Hepatocyte (in vitro differentiated cells): Measurements from ENCODE around the gene PRR5. TPM values are rescaled to one million over a fixed set of nuclear protein-coding genes. Genes with fewer than 3 reads are reported as not detected.

Experiments
- DNase-seq: peaks from one replicate; pipeline ENCODE4 v3.0.0-alpha.2; 2016; ENCODE audit warnings: low spot score
- H2AFZ ChIP-seq: fragments of 200-600 bp; sonication (generic); 2 replicates; pipeline ENCODE4 v1.6.0; 2016; ENCODE audit warnings: antibody characterized with exemption, mild to moderate bottlenecking
- H3K27ac ChIP-seq: fragments of 200-600 bp; sonication (generic); 2 replicates; pipeline ENCODE4 v1.5.1; 2016; ENCODE audit warnings: mild to moderate bottlenecking
- H3K27me3 ChIP-seq: fragments of 200-600 bp; sonication (generic); 2 replicates; pipeline ENCODE4 v1.6.1; 2016
- H3K36me3 ChIP-seq: fragments of 200-600 bp; sonication (generic); replicated peaks from 2 replicates; pipeline ENCODE4 v1.5.1; 2016; ENCODE audit warnings: low read depth; ENCODE audit not compliant: insufficient read depth
- H3K4me1 ChIP-seq: fragments of 200-600 bp; sonication (generic); 2 replicates; pipeline ENCODE4 v1.5.1; 2016; ENCODE audit warnings: mild to moderate bottlenecking, moderate library complexity; ENCODE audit not compliant: insufficient read depth
- H3K4me2 ChIP-seq: fragments of 200-600 bp; sonication (generic); 2 replicates; pipeline ENCODE4 v1.6.0; 2016
- H3K4me3 ChIP-seq: fragments of 200-600 bp; sonication (generic); 2 replicates; pipeline ENCODE4 v1.5.1; 2016; ENCODE audit warnings: mild to moderate bottlenecking
- H3K79me2 ChIP-seq: fragments of 200-600 bp; sonication (generic); 2 replicates; pipeline ENCODE4 v1.6.0; 2017; ENCODE audit warnings: mild to moderate bottlenecking
- H3K9me2 ChIP-seq: fragments of 200-600 bp; sonication (generic); replicated peaks from 2 replicates; pipeline ENCODE4 v1.6.0; 2017; ENCODE audit warnings: mild to moderate bottlenecking; ENCODE audit not compliant: insufficient read depth
- H3K9me3 ChIP-seq: fragments of 200-600 bp; sonication (generic); 2 replicates; pipeline ENCODE4 v1.5.1; 2016; ENCODE audit warnings: low read depth, mild to moderate bottlenecking
- H4K20me1 ChIP-seq: fragments of 200-600 bp; sonication (generic); 2 replicates; pipeline ENCODE4 v1.6.0; 2016; ENCODE audit warnings: mild to moderate bottlenecking; ENCODE audit not compliant: insufficient read depth, poor library complexity, severe bottlenecking
- EZH2 ChIP-seq: fragments of 200-600 bp; sonication (generic); IDR thresholded peaks from 2 replicates; pipeline ENCODE4 v1.6.1; 2016; ENCODE audit warnings: antibody characterized with exemption, mild to moderate bottlenecking, borderline replicate concordance
- EZH2phosphoT487 ChIP-seq: fragments of 200-600 bp; sonication (generic); IDR thresholded peaks from one replicate; pipeline ENCODE4 v1.6.1; 2018; ENCODE audit warnings: antibody characterized with exemption, mild to moderate bottlenecking, low read depth, moderate library complexity; ENCODE audit not compliant: unreplicated experiment, severe bottlenecking
- WGBS: methylation state at CpG from one replicate; pipeline ENCODE4 v1.1.6; 2016; ENCODE audit warnings: low lambda C conversion rate; ENCODE audit errors: missing lambda C conversion rate; 5-methylcytosine and 5-hydroxymethylcytosine counted together
- polyA plus RNA-seq: library from polyadenylated mRNA; unstranded; fragments of >200 nt; fragmentation: Nextera tagmentation; extraction: Ambion mirVana; gene quantifications from 2 replicates; pipeline ENCODE4 v1.2.1, GENCODE V29; 2016
- total RNA-seq: library from RNA; depleted of rRNA; stranded (reverse); fragments of >200 nt; gene quantifications from 2 replicates; pipeline ENCODE4 v1.2.3, GENCODE V29; 2014
- TF ChIP-seq, protein P1 (sequence below): fragments of 200-600 bp; sonication (generic); IDR thresholded peaks from 2 replicates; pipeline ENCODE4 v1.5.1; 2016; ENCODE audit warnings: antibody characterized with exemption, mild to moderate bottlenecking; ENCODE audit not compliant: poor library complexity

Gene PRR5
- total and polyA plus RNA-seq, 2 experiments from 2014 or later = 44.2 to 84.9 TPM

DNA sequence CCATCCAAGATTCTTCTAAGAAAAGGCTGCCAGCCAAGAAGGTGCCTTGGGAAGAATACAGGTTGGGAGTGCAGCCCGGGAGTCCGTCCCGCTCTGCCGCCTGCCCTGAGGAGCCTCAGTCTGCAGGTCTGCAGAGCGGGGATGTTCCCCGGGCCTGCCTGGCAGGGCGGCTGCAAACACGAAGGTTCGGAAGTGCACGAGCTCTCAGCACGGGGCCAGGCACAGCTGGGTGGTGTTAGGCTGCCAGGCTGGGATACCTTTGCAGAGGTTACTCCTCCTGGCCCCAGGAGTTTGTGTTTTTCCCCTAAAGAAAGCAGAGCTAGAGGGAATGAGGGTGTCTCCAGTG, 9.4 kb upstream of the PRR5 start:
- Histone ChIP-seq H3K4me2 (no peak overlapping the region), H3K36me3 (no peaks in the 10 kb centered on the region), H4K20me1 (peaks cover under 1% of the 10 kb centered on the region), H3K4me3 (no peak overlapping the region), H3K27ac (no peak overlapping the region), H3K27me3 (no peaks in the 10 kb centered on the region), H3K9me2 (no peaks in the 10 kb centered on the region), H3K4me1 (peaks cover 12% of the 10 kb centered on the region), H2AFZ (no peak overlapping the region), H3K79me2 (peaks cover 45% of the 10 kb centered on the region), H3K9me3 (no peaks in the 10 kb centered on the region)
- no peak for TF ChIP-seq EZH2phosphoT487
- no peak for TF ChIP-seq EZH2
- TF ChIP-seq, protein P1, sequence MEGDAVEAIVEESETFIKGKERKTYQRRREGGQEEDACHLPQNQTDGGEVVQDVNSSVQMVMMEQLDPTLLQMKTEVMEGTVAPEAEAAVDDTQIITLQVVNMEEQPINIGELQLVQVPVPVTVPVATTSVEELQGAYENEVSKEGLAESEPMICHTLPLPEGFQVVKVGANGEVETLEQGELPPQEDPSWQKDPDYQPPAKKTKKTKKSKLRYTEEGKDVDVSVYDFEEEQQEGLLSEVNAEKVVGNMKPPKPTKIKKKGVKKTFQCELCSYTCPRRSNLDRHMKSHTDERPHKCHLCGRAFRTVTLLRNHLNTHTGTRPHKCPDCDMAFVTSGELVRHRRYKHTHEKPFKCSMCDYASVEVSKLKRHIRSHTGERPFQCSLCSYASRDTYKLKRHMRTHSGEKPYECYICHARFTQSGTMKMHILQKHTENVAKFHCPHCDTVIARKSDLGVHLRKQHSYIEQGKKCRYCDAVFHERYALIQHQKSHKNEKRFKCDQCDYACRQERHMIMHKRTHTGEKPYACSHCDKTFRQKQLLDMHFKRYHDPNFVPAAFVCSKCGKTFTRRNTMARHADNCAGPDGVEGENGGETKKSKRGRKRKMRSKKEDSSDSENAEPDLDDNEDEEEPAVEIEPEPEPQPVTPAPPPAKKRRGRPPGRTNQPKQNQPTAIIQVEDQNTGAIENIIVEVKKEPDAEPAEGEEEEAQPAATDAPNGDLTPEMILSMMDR = no peak
- 91% methylated on average over 11 of the region's 11 CpGs for WGBS
- DNase-seq = no peak

DNA sequence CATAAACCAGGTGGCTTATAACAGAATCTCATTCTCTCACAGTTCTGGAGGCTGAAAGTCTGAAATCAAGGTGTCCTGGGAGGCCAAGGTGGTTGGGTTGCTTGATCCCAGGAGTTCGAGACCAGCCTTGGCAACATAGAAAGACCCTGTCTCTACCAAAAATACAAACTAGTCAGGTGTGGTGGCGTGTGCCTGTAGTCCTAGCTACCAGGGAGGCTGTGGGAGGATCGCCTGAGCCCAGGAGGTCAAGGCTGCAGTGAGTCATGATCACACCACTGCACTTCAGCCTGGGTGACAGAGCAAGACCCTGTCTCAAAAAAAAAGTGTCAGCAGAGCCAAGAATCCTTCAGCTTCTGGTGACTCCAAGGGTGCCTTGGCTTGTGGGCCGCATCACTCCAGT, 8.9 kb upstream of the PRR5 start:
- Histone ChIP-seq H2AFZ (no peak overlapping the region), H3K27ac (no peak overlapping the region), H3K79me2 (peaks cover 48% of the 10 kb centered on the region), H4K20me1 (peaks cover 4% of the 10 kb centered on the region), H3K4me1 (peaks cover 16% of the 10 kb centered on the region), H3K4me3 (no peak overlapping the region), H3K27me3 (no peaks in the 10 kb centered on the region), H3K36me3 (no peaks in the 10 kb centered on the region), H3K9me3 (no peaks in the 10 kb centered on the region), H3K9me2 (no peaks in the 10 kb centered on the region), H3K4me2 (no peak overlapping the region)
- 96% methylated on average over 4 of the region's 4 CpGs for WGBS
- no peak for TF ChIP-seq EZH2
- TF ChIP-seq EZH2phosphoT487 = no peak
- TF ChIP-seq, protein P1 = no peak
- DNase-seq = no peak

DNA sequence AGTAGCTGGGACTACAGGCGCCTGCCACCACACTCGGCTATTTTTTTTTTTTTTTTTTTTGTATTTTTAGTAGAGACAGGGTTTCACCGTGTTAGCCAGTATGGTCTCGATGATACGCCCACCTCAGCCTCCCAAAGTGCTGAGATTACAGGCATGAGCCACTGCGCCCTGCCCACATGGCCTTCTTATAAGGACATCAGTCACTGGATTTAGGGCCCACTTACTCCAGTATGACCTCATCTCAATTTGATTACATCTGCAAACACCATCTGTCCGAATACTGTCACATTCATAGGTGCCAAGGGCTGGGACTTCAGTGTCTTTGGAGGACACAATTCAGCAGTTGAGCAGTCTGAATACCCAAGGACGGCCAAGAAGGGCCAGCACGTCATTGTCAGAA, 8.2 kb upstream of the PRR5 start:
- Histone ChIP-seq H3K27ac (no peak overlapping the region), H3K9me3 (no peaks in the 10 kb centered on the region), H3K4me2 (no peak overlapping the region), H4K20me1 (peaks cover 4% of the 10 kb centered on the region), H3K36me3 (no peaks in the 10 kb centered on the region), H3K79me2 (peaks cover 42% of the 10 kb centered on the region), H3K27me3 (no peaks in the 10 kb centered on the region), H3K4me1 (peaks cover 22% of the 10 kb centered on the region), H3K4me3 (no peak overlapping the region), H2AFZ (no peak overlapping the region), H3K9me2 (no peaks in the 10 kb centered on the region)
- DNase-seq = no peak
- 96% methylated on average over 9 of the region's 9 CpGs for WGBS
- TF ChIP-seq, protein P1 = no peak
- TF ChIP-seq EZH2phosphoT487 (no peak), EZH2 (no peak)
